ENCODE measurements around the gene DSCAM.

Gene DSCAM

DNA sequence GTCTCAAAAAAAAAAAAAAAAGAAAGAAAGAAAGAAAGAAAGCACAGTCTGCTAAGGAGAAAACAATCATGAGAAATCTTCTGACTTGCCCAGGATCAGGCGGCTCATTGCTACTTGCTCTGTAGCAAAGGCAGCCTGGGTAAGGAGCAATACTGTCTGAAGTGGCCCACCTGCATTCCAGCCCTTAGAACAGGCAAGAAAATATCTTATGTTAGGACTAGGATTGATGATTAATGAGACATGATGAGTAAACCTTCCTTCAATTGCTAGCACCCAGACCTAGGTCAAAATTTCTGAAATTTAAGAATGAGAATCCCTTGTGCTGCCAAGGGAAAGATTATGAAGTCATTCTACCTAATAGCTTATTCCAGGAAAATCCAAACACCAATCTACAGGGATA, 140.8 kb downstream of the DSCAM start:
- no peak for DNase-seq

DNA sequence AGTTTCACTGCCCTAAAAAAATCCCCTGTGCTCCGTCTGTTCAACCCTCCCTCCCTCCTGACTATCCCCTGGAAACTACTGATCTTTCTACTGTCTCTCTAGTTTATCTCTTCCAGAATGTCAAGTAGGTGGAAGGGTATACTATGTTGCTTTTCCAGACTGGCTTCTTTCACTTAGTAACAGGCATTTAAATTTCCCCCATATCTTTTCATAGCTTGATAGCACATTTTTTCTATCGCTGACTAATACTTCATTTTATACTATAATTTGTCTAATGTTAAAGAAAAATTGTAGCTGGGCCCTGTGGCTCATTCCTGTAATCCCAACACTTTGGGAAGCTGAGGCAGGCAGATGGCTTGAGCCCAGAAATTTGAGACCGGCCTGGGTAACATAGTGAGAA, 142.8 kb downstream of the DSCAM start:
- DNase-seq, result no peak

- DNase-seq, result no peak
These were observed 147.6 kb downstream of the DSCAM start for GRCh38 chr21:40699366-40699765.

DNA sequence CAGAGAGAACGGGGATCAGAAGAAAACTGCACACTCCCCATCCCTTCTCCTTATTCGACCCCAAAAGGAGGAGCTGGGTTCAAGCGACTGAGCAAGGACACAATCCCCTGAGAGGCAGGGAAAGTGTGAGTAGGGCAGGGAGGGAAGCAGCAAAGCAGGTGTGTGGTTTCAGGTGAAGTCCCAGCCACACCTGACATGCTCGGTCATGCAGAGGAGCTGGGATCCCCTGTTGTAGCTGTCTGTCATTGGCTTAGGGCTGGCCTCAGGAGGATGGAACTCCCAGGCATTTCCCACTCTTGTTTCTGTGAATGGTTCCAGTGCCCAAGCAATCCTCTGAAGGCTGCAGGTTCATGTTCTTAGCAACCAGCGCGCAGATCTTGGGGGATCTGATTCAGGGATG, 150.7 kb downstream of the DSCAM start:
- no peak for DNase-seq

DNA sequence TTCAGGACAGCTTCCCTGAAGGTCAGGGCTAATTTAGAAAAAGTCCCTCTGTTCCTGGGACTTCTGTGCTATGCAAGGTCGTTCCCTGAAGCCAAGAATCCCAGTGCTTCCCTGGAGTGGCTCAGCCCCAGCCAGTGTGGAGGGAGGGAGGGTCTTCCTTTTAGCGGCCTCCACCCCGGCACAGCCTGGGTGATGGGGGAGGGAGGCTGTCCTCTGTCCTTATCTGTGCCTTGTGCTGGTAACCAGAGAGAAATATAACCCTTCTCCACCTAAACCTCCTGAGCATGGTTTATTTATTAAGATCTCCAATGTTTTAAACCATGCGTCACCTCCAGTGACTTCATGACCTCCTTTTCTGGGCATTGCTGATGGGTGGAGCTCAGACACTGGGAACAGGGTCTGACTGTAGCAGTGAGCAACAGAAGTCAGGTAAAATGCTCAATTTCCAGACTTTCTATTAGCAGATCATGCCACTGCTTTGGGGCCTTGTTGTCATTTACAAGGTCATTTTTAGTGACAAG, 157.1 kb downstream of the DSCAM start:
- no peak for DNase-seq

GRCh38 chr21:40689217-40689616, 157.7 kb downstream of the DSCAM start:
- no peak for DNase-seq

- no peak for DNase-seq
These were observed 158.7 kb downstream of the DSCAM start for GRCh38 chr21:40688106-40688864.

GRCh38 chr21:40687625-40688024, 159.3 kb downstream of the DSCAM start:
- no peak for DNase-seq

DNA sequence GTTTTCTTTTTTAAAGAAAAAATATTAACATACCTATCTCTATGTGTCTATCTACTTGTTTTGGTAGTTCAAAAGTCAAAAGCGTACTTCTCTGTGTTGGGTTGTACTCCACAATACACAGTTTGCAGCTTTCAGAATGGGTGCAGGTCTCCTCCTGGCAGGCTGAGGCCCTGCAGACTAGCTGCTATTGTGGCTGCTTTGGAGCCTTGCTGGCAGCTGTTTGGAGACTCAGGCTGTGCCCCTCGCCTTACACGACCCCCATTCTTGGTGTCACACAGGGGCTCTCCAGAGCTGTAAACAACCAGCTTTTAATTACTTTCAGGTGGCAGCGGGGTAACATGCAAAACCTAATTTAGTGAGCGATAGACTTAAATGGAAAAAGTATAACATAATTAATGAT, 160.4 kb downstream of the DSCAM start:
- no peak for DNase-seq

DNA sequence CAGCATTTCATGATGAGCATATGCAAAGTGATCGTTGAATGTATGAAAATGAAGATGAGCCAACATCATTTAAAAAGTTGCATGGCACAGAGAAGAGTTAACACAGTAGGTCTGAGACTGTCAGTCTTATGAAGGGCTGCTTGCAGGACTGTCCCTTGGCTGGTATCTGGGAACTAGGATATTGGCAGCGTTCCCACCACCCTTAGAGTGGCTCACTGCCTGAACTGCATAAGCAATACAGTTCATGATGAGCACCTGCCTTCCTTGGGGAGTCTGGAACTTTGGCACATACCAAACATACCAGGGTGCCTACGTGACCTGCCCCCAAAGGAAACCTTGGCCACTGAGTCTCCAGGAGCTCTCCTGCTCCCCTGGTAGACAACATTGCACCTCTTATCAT, 161.8 kb downstream of the DSCAM start:
- no peak for DNase-seq

DNA sequence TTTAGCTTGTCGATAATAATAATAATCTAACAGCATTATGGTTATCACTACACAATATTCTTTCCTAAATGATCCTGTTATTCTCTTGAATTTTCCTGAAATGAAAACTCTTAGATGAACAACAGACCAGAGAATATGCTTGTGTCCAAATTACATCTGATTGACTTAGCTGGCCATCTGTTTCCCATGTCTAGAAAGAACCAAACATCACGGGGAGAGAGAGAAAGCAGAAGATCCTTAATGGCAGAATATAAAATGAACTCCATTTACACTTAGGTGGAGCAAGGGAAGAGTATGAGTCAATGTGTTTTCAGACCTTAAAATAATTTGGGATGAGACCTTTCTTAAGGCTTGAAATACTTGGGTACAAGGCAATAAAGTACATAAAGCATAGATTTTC, 162.2 kb downstream of the DSCAM start:
- no peak for DNase-seq

DNA sequence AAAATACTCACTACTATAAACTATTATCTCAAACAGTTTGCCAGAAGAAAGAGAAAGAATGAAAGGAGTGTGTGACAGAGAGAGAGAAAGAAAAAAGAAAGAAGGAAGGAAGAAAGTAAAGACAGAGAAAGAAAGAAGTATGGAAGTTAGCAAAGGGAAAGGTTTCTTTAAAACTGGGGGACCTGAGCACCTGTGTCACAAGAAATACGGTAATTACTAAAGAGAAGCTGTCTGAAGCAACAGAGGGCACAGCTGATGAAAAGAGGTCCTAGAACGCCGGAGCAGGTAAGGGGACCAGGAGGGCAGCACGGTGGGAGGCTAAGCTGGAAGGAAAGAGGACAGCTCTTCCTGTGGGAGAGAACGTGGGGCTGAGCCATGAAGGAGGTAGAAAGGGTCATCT, 163.6 kb downstream of the DSCAM start:
- no peak for DNase-seq

DNA sequence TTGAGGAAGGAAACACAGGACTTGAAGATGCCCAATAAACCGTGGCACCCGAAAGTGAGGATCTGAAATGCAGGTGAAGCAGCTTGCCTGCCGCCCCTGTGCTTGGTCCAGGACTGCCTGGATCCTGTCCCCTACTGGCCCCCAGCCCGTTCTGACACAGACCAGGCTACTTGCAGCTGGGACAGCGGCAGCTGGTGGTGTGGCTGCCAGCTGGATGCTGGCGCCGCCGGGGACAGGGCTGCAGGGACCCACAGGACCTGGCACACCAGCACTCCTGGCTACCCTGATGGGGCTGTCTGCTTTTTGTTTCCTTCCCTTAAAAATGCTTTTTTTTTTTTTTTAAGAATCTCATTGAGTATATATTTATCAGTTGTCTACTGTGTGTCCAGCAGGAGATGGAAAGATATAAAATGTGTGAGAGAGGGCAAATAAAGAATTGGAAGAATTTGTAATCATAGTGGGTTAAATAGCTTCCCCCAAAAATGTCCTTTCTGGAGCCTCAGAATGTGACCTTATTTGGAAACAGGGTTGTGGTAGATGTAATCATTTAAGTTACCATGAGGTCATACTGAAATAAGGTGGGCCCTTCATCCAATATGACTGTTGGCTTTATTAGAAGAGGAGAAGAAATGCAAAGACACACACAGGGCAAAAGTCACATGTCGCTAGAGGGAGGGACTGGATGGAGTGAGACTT, 165.6 kb downstream of the DSCAM start:
- DNase-seq, result no peak

GRCh38 chr21:40680311-40680710, 166.6 kb downstream of the DSCAM start:
- DNase-seq, result no peak

DNA sequence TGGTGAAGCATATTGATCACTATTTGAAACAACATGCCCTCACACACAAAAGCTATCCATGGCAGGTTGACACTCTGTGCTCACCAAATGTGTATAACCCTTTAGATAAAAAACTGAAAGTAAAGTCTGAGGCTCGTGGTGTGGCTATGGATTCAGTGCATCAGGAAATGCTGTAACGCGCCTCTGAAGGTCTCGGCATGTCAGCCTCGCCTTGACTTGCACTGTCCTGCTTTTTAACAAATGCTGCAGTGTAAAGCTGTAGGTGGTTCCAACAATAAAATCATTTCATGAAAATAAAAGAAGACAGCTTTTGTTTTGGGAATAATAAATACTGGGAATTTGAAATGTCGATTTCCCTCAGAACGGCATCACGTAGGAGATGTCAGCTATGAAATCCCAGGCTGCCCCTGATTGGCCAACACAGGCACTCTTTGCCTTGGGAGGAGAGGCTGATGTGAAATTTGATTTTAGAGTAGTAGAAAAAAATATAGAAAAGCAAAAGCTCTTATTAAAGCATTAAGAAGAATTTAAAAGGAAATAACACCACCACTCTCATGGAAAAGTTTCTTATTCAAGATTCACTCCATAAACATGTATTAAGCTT, 168.2 kb downstream of the DSCAM start:
- no peak for DNase-seq

DNA sequence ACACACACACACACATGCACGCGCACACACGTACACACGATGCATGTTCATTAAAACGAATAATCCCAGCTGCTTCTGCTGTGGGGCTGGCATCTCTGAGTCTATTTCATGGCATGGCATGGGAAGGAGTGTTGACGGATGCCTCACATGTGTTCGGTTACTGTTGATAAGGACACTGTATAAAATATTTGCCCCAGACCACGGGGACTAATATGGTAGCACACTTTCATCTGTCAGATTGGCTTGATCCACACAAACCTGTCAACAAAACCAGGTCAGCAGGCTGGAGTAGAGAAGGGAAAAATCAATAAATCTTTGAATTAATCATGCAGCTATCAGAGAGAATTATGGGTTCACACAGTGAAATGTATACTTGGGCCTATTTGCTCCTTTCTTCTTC, 171.9 kb downstream of the DSCAM start:
- no peak for DNase-seq

GRCh38 chr21:40672602-40673001, 174.4 kb downstream of the DSCAM start:
- DNase-seq, result no peak

GRCh38 chr21:40671716-40672115, 175.2 kb downstream of the DSCAM start:
- DNase-seq, result no peak

DNA sequence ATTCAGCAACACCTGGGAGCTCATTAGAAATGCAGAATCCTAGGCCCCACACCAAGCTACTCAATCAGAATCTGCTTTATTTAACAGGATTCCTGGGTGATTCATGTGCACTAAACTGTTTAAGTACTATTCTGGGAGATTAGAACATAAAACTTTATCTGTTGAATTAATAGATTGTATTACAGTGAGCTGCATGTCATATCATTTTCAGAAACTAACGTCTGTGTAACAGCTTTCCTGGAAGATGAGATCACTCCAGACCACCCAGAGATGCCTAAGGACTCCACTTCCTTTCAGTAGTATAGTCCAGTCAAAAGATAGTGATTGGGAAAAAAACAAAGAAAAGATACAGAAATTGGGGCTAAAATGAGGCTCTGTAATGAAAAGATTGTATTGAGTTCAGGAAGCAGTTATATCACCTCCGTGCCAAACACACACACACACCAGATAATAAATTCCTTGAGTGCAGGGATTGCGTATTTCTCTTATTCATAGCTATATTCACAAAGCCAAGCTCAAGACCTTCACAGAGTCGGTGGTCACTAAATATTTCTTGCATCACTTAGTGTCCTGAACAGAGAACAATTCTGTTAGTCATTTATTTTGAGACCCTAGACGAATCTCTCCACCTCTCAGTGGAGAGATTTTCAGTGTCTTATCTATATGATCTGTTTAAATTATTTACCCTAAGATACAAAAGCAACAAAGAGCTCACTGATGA, 178.2 kb downstream of the DSCAM start:
- DNase-seq, result no peak

DNA sequence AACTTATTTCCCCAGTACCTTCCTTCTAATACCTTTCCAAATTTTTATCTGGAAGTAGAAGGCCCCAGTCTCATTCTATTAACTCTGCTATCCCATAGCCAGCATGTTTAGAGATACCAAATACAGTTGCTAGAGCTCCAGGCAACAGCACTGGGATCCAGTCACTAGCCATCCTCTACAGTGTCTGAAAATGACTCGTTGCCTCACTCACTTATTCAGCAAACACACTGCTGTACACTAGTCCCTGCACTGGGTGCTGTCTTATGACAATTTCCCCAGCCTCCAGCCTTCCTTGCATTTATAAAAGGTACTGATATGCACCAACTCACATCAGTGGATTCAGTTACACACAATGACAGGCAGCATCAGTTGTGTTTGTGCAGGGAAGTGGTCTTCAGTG, 179.0 kb downstream of the DSCAM start:
- DNase-seq, result no peak

DNA sequence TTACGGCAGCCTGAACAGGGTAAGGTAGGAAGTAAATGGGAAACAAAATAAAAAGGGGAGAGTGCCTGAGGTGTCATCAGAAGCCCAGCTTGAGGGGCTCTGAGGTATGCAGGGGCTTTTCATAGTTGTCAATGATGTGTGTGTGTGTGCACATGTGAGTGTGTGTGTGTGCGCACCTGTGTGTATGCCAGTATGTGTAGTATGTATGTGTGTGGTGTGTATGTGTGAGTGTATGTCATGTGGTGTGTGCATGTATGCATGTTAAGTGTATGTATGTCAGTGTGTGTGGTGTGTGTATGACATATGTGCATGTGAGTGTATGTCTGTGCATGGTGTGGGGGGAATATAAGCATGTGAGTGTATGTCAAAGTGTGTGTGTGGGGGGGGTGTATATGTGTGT, 184.1 kb downstream of the DSCAM start:
- no peak for DNase-seq

DNA sequence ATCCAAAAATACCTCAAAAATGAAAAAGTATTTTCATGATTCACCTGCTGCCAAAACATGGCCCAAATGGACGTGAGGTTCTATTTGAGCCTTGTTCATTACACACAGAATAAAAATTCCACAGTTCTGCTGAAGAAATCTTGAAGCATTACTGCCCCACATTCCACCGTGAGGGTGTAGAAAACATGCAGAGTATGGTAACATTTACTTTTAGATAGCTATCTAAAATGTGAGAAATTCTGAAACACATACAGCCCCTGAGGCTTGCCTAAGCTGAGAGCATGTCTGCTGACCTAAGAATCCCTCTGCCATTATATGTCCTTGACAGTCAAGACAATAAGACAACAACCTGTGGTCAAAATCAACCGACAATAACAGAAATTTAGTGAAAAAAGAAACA, 186.5 kb downstream of the DSCAM start:
- no peak for DNase-seq

GRCh38 chr21:40658311-40658710, 188.6 kb downstream of the DSCAM start:
- DNase-seq, result no peak
